AG08395 (cell line): Measurements from ENCODE around the gene EBF3.
A peak's percentile ranks its signal among the peaks of the same experiment; 100 is the strongest.

ENCODE experiments used
- DNase-seq: peaks from one replicate; pipeline ENCODE4 v3.0.0; 2012; ENCODE audit warnings: mixed read lengths, low spot score

EBF3 gene

DNA sequence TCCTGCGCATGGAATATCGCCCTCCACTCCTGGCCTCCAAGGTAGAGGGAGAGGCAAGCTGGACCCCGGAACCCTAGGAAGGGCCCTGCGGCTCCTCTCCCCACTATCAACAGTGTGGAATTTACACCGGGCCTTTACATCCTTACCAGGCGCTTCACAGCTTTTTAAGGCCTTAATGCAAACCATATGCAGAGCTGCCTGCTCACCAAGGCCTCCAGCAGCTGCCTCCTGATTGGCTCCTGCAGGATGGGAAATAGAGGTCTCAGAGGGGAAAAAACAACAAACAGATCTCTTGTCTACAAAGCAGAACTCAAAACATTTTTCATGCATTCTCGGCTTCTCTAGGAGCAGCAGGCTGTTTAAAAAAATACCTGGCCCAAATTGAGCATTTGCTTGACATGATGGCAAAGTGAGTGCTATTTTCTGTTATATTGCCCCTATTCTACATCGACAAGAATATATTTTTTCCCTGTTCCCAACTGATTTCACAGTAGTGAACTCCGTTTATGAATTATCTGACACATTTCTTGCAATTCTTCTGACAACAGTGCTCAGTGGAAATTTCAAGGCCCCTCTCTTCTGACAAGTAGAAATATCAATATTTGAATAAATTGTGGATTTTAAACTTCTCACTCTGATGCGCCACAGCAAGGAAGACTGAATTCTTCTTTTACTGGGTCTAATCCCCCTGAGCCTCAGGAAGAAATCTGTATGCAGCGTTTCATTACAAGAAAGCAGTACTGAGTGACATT, 51.7 kb downstream of the EBF3 start:
- DNase-seq, result peak; percentile 81

DNA sequence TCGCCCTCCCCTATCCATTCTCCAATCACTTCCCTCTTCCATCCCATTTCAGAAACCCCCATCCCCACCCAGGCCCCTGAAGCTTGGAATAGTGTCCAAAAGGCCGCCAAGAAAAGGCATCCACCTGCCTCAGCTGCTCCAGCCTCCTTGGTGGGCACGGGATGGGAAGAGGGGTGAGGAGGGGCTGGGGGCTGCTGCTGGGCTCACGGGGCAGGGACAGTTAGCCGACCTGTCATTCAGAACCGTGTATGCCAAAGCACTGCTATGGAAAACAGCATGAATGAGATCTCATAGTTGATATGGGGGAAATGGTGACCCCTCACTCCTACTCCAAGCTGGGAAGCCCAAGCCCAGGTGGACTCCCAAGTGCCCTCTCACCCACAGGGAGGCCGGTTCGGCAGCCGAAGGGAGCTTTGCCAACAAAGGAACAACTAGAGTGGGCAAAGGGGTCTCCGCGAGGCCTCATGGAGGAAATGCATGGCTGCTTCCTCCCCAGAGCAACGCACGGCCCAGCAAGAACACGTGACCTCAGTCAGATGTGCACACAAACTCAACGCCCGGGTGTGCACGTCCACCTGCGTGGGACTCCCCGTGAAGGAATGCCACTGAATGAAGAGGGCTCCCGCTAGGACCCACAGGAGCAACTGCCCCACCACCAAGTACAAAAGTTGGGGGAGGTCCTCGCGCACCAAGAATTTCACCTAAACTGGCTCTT, 52.5 kb downstream of the EBF3 start:
- DNase-seq, result no peak

DNA sequence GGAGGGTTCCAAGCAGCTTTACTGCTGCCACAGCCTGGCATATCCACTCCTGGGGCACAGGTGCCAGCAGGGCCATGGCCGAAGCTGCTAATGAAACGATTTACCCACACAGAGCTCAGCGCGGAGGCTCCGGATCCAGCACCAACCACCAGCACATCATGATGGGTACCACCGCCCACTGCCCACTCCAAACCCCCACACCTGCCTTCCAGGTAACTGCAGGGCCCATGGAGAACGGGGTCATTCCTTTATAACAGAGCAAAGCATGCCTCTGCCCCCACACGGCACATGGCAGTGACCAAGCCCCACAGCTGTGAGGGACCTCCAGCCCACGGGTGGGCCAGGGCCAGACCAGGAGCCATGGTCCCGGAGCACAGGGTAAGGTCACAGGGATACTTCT, 53.2 kb downstream of the EBF3 start:
- DNase-seq, result no peak

DNA sequence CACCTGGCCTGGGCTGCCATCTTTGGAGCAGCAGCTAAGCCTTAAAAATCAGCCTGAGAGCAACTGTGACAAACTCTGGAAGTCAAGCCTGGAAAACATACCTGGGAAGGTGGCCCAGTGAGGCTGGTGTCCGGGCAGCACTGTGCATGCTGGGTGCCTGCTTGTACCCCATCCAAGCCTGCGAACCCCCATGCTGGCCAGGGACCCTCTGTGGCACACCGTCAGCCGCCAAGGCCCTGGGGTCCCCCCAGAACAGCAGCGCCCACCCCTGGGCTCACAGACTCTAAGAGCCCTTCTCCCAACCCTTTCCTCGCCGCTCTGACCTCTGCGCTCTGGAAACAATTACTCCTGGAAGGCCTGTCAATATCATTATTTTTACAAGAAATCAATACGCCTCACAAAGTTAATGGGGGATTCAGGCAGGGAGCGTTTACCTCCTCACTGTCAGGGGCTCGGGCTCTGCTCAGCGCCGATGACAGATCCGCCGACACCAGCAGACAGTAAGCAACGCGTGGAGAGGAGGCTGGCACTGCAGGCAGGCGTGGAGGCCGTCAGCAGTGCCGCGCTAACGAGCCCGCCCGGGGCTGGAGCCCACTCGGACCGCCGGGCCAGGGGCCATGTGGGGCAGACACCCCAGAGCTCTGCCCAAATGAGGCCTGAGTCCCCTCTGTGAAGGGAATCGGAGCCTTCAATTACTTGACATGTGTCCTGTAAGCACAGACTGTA, 54.4 kb downstream of the EBF3 start:
- DNase-seq, result no peak

DNA sequence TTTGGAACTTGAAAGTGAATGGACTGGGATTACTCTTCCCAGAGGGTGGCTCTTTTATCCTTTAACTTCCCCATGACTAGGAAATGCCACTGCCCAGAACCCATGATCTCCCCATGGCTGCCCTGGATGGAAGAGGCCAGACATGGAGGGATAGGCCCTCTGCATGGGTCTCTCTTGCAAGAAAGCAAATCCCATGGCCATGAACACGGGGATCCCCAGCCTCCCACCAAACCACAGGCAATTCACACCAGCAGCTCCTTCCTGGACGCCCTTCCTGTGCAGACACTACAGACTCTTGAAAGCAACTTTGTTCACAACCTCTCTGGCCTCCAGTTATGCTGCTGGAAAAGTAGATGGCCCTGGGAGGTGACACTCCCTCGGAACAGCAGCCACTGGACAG, 55.0 kb downstream of the EBF3 start:
- DNase-seq, result no peak

DNA sequence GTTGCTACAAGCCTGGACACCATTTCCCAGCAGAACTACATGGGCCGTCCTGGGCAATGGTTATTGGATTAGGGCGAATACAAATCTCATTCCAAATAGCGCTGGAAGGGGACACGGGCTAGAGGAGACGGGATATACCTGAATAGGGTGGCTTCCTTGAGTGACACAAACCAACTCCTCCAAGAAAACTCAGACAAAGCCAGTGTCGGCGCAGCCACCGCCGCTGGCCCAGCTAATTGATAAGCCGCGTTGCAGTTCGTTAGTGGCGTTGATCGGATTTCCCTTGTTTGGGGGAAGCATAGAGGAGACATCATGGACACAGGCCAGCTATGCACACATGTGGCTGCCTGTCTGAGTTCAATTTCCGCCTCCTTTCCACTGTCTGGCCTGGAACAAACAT, 55.7 kb downstream of the EBF3 start:
- no peak for DNase-seq

DNA sequence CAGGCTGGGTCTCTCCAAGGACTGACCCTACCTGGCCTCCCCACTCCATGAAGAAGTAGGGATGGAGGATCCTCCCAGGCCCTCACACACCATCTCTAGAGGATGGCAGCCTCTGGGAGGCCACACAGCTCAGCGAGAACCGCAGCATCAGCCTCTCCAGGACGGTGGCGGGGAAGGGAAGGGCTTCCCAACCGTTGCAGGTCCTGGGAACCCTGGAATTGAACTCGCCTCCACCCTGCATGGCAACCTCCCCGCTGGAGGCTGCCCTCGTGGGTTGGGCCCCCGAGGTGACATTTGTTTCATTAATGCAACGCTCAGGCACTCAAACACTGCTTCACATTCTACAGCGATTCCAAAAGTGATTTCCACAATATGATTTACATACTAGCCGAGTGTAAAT, 58.5 kb downstream of the EBF3 start:
- no peak for DNase-seq

DNA sequence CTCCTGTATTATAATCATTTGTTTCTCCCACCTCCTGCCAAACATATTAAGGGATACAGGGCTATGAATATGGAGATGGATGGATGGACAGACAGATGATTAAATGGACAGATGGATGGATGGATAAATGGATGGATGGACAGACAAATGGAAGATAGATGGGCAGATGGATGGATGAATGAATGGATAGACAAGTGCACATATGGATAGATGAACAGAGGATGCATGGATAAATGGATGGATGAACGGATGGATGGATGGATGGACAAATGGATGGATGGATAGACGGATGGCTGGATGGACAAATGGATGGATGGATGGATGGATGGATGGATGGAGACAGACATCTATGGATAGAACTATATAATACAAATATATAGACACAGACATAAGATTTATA, 59.8 kb downstream of the EBF3 start:
- DNase-seq, result no peak

DNA sequence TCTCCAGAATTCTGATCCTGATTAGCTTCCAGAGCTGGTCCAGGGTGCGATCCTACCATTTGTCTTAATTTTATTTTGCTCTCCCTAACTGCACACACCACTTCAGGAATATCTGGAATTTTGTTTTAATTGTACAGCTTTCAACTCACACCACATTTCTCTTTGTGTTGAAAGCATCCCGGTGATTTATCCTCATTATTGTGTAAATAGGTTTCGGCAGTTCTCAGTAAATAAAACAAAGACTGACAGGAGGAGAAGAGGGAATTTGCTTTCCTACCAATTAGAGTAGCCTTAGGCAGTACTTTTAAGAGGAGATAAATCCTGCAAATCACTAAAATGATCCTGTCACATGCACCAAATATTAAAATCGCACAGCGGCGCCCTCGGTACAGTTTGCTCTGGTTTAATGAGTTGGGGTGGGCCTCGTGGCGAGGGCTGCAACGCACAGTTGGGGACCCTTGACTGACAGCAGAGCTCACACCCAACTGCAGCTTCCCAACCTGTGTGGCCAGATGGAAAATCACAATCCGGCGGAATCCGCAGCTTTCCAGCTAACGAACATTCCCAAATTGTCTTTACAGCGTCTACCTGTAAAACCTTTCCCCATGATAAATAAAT, 62.6 kb downstream of the EBF3 start:
- no peak for DNase-seq

DNA sequence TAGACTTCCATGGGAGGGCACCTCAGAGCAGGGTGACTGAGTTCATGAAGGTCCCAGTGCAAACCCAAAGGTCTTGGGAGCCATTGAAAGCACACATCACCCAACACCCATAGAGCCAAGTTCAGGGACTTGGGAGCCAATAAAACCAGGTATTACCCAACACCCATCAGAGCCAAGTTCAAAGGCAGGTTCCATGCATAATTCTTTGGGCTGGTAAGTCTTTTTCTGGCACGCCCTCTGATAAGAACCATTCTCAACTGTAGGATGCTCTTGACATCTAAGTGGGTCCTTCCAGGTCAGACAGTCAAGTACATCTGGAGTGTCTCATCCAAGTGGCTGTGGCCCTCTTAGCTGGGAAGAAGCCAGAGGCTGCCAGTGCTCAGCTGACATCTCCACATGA, 63.2 kb downstream of the EBF3 start:
- no peak for DNase-seq

DNA sequence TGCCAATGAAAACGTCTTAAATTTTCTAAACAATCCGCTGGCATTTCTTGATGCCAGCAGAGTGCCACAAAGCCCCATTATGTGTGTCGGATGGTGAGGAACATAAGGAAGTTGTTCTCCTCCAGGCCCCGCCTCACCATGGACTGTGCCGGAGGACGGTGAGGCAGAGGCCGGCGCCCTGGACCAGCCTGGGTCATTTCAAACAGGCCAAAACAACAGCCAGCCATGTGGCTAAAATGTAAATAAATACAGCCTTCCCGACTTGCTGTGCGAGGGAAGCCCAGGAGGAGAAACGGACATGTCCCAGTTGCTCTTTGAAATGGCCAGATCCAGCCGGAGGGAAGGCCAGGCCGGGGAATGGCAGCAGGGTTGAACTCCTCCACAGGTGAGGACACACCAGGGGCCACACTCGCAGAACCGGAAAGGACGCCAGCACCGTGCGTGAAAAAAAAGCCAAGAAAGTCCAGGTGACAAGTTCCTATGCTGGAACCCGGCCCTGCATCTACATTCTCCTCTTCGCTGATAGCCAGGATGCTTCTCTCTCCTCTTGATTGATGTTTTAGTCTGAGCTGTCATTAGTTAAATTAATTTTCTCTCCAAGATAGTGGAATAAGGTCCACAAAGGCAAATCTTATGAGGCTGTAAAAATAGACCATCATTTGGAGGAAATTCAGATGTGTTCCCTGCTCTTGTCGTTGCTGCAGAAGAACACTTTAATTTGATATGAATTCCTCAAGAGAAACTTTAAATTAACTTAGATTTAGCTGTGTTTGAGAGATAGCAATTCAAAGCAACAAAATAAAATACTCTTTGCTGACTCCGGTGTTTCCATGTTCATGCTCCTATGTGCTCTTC, 64.6 kb downstream of the EBF3 start:
- no peak for DNase-seq

DNA sequence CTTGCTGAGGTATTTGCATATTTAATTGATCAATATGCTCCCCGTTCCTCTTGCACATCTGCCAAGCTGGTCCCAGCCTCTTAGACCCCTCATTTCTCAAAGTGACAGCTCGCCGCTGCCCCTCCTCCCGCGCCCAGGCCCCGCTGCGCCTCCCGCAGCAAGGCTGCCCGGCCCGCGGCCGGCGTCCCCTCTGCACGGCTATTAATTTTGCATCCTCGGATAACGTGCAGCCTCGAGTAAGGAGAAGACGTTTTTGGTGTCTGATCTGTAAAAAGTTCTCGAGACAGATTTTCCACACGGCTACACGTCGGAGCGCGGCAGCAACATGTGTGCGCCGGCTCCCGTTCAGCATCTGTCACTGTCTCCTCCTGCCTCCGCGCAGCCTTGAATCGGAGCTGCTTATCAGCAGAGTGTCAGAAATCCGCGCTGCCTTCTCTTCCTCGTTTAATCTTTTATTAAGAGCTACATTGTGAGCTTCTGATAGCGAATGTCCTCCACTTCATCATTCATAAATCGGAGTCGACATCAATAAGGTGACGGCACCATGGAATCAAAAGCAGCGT, 65.3 kb downstream of the EBF3 start:
- no peak for DNase-seq

DNA sequence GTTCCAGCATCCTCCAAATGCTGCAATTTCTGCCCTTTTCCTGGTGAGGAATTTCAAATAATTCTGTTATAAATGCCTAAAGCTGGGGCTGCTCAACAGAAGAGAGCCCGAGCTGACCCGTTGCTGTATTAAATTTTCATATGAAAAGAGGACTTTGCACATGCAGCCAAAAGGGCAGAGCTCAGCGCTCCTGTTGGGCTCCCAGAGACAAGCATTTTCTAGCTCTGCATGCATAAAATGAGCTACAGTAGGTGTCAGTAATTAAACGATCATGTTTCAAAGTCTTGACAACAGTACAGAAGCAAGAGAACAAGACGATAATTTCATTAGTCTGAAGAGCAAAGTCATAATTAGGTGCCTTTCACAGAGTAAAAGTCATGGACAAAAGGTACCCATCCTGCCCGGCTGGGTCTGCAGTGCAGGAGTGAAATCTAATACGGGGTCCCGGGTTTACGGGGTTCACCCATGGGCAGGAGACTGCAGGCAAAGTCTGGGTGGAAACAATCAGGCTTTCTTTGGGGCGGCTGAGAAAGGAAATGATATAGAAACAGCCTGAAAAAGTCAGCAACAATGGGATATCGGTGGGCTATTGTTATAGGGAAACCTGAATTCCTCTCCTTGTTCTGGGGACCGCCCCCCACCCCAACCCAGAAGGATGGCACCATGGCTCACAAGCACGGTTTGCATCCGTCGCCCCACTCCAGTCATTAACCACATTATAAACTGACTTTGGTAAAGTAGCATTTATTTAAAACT, 66.0 kb downstream of the EBF3 start:
- DNase-seq, result no peak

DNA sequence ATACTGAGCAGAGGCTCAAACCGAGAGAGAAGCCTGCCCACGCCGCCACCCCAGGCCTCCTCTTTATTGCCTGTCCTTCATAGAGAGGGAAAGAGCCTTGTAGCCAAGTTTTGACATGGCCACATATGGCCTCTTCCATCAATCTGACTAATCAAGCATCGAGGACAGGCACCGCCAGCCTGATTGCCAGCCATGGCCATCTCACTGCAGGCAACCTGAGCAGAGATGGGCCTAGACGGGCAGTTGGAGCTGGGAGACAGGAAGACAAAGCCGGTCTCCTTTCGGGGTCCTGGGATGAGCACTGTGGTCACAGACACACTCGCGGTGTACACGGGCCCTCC, 67.2 kb downstream of the EBF3 start:
- DNase-seq, result no peak

DNA sequence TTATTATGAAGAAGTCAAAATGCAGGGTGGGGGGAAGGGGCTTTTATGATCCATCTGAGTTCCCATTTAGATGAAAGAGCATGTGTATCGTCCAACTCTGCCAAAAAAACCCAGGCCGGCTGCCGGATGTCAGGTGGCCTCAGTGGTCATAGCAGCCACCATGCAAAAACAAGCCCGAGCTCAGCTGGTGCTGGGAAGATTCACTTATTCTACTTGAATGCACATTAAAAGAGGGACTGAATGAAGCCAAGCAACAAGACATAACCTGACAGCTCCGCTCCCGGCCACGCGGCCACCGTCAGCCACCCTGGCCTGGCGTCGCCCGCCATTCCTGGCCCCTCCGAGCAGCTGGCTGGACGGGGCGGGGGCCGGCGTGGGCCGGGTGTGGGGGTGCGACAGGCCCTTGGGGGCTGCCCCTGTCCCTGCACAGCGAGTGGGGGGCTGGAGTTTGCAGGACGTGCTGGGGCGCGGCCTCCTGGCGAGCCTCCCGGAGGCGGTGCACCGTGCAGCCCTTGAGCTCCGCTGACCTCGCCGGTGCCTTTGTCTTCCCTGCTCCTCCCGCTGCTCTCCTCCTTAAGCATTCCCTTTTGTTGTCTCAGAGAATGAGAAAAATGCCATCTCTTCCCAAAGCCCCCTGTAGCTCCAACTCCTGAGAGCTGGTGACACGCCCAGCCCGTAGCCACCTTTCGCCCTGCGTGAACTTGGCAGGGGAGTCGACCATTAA, 67.8 kb downstream of the EBF3 start:
- DNase-seq, result no peak

DNA sequence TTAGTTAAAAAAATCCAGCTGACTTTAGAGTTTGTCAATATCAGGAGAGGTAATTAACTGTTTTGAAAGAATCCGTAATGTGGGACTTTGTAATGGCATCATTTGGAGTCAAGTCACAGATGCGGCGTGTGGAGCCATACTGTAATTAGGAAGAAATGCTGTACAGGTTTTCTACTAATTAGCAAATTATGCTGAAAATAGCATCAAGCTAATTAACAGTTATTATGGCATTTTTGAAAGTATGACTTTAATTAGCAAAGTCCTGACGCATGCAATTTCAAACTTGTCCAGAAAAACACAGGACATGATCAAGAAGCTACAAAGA, 68.3 kb downstream of the EBF3 start:
- DNase-seq, result no peak

DNA sequence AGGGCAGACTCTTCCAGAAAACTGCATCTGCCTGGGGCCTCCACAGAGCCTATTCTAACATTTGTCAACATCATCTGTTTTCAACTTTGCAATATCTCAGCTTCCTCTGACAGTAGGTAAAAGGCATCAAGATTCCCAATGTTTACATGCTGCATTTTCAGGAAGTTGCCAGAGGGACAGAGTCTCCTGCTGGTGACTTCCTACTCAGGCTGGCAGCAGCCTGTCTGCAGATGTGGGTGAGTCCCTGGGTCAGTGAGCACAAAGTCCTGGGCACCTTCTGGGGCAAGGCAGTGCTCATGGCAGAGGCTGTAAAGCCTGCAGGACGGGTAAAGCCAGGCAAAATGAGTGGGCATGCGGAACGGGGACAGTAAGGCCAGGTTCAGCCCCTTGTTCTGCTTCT, 69.4 kb downstream of the EBF3 start:
- no peak for DNase-seq

DNA sequence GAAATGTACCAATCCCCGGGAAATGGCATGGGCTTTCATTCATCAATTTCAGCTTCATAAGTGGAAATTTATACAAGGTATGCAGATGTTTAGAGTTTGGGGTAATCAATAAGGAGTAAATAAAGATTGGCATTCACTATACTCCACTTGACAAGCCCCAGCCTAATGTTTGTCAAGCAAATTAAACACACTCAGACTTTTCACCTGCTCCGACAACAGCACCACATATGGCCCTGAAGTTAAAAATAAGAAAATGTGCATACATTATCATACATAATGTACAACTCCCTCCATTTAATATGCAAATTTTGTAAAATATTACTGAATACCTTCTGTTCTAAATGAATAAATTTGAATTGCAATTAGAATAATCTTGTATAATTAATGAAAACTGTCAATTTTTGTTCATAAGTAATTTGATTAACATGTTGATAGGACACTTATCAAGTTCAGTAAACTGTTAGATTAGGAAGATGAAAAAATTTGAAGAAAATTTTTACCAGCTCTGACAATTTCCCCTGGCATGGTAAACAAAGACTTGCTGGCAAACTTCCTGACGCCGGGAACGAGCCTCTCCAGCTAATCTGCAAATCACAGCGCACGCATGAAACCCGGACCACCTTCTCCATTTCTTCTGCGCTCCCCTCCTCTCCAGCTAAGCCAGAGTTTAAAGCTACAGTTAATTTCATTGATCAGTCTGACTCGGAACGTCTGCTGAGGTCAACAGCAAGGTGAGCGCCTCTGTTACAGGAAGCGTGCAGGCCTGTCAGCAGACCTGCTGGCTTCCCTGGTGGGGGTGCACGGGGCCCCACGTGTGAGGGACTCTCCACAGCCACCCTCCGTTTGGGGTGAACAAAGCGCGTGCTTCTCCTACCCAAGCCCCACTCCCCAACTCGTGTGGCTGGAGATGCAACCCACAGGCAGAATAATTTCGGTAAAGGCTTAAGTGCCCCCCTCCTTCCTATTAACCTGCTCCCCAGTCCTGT, 70.7 kb downstream of the EBF3 start:
- no peak for DNase-seq

DNA sequence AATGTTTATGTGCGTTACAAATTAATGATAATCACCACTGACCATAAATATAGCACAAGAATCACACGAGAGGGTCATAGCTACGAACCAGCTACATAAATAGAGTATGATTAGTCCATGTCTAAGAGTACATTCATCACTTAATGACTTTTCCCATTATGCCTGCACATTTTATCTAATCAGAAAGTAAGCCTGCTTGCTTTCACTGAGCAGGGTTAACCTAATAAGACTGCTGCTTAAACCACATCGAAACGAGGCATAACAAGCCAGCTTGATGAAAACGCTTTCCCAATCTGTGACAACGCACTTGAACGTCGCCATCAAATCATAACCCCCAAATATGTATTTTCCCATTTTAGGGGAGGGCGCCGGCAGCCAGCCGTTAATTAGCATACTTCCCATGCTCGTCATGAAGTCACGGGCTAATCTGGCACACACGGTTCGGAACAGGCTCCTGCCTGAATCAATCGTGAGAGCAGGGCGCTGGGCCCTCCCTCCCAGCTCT, 71.5 kb downstream of the EBF3 start:
- no peak for DNase-seq
